A673 (cell line): ENCODE data around the gene SCN4A.

Experiments used
- CTCF ChIP-seq: fragments of 300-800, 200-600 bp; sonication (generic); conservative IDR thresholded peaks from 2 replicates; pipeline ENCODE4 v1.5.1; 2017; ENCODE audit warnings: low read depth, mild to moderate bottlenecking, antibody characterized with exemption, low read length, moderate library complexity, mixed read lengths
- EZH2 ChIP-seq: fragments of 200-600 bp; sonication (generic); IDR thresholded peaks from 2 replicates; pipeline ENCODE4 v1.6.1; 2017; ENCODE audit warnings: borderline replicate concordance, low read depth, mild to moderate bottlenecking, mixed read lengths, antibody characterized with exemption, low read length; ENCODE audit not compliant: poor library complexity, severe bottlenecking

GRCh38 chr17:63939884-63940283, 32.8 kb downstream of the SCN4A start:
- TF ChIP-seq EZH2 (no peak), CTCF (no peak)
